Gastroesophageal sphincter (tissue), 4 donors: ENCODE data around the gene PDE3A. TPM values are rescaled to one million over a fixed set of nuclear protein-coding genes. Genes with fewer than 3 reads are reported as not detected.

Experiments
- ATAC-seq: fragments of 150-250 bp; one replicate; pipeline ENCODE4 v1.9.1; 2016; ENCODE audit warnings: mild to moderate bottlenecking, moderate library complexity
- H3K27ac ChIP-seq, 4 donors: fragments of 200-600 bp; sonication (generic) in 3 of 4; 1 replicate in 3 of 4; 2 replicates in 1 of 4; pipeline ENCODE4 v1.5.1; 2016 to 2019
- H3K27me3 ChIP-seq: fragments of 200-600 bp; sonication (generic); one replicate; pipeline ENCODE4 v1.5.1; 2019
- H3K36me3 ChIP-seq, 2 donors: fragments of 200-600 bp; sonication (generic); one replicate each; pipeline ENCODE4 v1.5.1; 2019; ENCODE audit warnings: control low read depth in 1 of 2
- H3K4me1 ChIP-seq, 3 donors: fragments of 200-600 bp; sonication (generic); 1 replicate in 2 of 3; 2 replicates in 1 of 3; pipeline ENCODE4 v1.5.1; 2016 to 2019; ENCODE audit warnings: control low read depth in 2 of 3
- H3K4me3 ChIP-seq, 2 donors: fragments of 200-600 bp; sonication (generic); one replicate each; pipeline ENCODE4 v1.5.1; 2019; ENCODE audit warnings: mild to moderate bottlenecking in 1 of 2, moderate library complexity in 1 of 2
- H3K9me3 ChIP-seq, 3 donors: fragments of 200-600 bp; sonication (generic); one replicate each; pipeline ENCODE4 v1.5.1; 2017 to 2019; ENCODE audit warnings: control low read depth in 2 of 3
- CTCF ChIP-seq, 4 experiments: fragments of 200-600 bp in 2 of 4; fragments of 450-650 bp in 2 of 4; sonication (generic) in 1 of 4; IDR thresholded peaks; one replicate each; pipeline ENCODE4 v1.5.1; 2017 to 2019; ENCODE audit warnings: antibody characterized with exemption in 4 of 4, mild to moderate bottlenecking in 2 of 4, moderate library complexity in 2 of 4
- EP300 ChIP-seq: sonication (generic); formaldehyde crosslinking; IDR thresholded peaks from one replicate; pipeline ENCODE4 v1.6.1; 2017; ENCODE audit warnings: antibody characterized with exemption, mild to moderate bottlenecking
- POLR2A ChIP-seq, 2 donors: fragments of 450-650 bp; IDR thresholded peaks; one replicate each; pipeline ENCODE4 v1.6.1; 2017; ENCODE audit warnings: antibody characterized with exemption in 2 of 2, mild to moderate bottlenecking in 2 of 2, moderate library complexity in 1 of 2
- POLR2AphosphoS5 ChIP-seq: sonication (generic); formaldehyde crosslinking; IDR thresholded peaks from one replicate; pipeline ENCODE4 v1.6.1; 2017; ENCODE audit warnings: antibody characterized with exemption
- WGBS, 2 donors: methylation state at CpG; one replicate each; pipeline ENCODE4 v1.1.5; 2018; ENCODE audit warnings: low coverage in 1 of 2; 5-methylcytosine and 5-hydroxymethylcytosine counted together
- total RNA-seq, 4 donors: library from RNA; depleted of rRNA; stranded (reverse); fragments of >200 nt; gene quantifications; one replicate each; pipeline ENCODE4 v1.1.0, GENCODE V29; 2016

Gene PDE3A
- total RNA-seq, 4 donors from 2014 or later: 104 to 194 (median 139) TPM

DNA sequence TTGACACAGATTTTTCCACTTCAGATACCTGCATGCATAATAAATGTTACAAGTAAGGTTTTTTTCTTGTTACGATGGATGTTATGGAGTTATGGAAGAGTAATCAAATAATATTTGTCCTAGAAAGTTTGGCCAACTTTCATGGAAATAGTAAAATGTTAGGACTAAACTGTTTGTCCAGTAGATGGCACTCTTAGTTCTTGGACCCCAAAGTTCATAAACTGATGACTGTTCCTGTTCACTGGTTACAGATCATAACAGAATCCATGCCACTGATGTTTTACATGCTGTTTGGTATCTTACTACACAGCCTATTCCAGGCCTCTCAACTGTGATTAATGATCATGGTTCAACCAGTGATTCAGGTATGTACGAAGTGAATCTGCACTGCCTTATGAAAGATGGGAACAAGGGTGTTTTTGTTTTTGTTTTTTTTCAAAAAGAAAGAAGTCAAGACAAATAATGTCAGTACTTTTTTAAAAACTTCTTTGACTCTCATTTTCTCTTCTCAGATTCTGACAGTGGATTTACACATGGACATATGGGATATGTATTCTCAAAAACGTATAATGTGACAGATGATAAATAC lies 278.0 kb downstream of the PDE3A start:
- no peaks in the 10 kb centered on the region for H3K9me3 ChIP-seq
- no peaks in the 10 kb centered on the region for H3K27me3 ChIP-seq
- H3K36me3 ChIP-seq: peaks cover 0 to 35% of the 10 kb centered on the region in 2 donors
- no peak overlapping the region for H3K4me3 ChIP-seq
- H3K27ac ChIP-seq: peak overlapping the region in 1 of 4 donors; percentile 21
- peaks cover 0 to 24% (median 0%) of the 10 kb centered on the region in 3 donors for H3K4me1 ChIP-seq
- 33 to 43% methylated on average over 3 of the region's 3 CpGs for whole genome bisulfite sequencing, 2 donors
- peak; percentile 35 to 61 (median 48) for TF ChIP-seq CTCF (IDR thresholded peaks at IDR 0.05)
- no peak for TF ChIP-seq EP300
- TF ChIP-seq POLR2AphosphoS5: peak; percentile 8
- ATAC-seq: peak; percentile 31

- WGBS, 2 donors: 74 to 100% methylated on average over 1 to 2 of the region's 2 CpGs
- ATAC-seq: no peak
- Histone ChIP-seq H3K36me3 (peaks cover 0 to 77% of the 10 kb centered on the region in 2 donors), H3K27me3 (no peaks in the 10 kb centered on the region), H3K27ac (no peak overlapping the region), H3K4me1 (peaks cover 0 to 4% (median 0%) of the 10 kb centered on the region in 3 donors), H3K4me3 (no peak overlapping the region), H3K9me3 (no peaks in the 10 kb centered on the region)
- TF ChIP-seq CTCF (IDR thresholded peaks at IDR 0.05): no peak
- no peak for TF ChIP-seq EP300
- TF ChIP-seq POLR2AphosphoS5: no peak
- TF ChIP-seq POLR2A (IDR thresholded peaks at IDR 0.05): no peak
Observed at GRCh38 chr12:20653871-20654270, 285.5 kb downstream of the PDE3A start.

DNA sequence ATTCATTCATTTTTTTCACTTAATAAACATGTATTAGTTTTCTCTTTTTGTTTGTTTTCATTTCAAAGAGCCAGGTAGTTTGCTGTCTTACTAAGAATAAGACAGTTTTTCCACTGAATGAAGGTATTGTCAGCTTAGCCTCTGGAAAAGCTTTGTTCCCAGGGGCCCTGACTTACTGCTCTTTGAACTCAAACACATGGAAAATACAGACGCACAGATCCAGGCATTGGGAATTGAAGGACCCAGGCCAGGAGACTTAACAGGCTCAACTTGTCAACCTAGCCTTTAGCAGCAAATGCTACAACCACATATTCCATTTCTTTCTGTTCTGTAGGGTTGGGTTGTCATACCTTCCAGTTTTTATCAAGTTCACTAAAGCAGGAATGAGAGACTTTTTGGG lies 288.3 kb downstream of the PDE3A start:
- peaks cover 0 to 4% (median 0%) of the 10 kb centered on the region in 3 donors for H3K4me1 ChIP-seq
- H3K36me3 ChIP-seq: peaks cover 0 to 80% of the 10 kb centered on the region in 2 donors
- peaks cover 0 to 11% (median 0%) of the 10 kb centered on the region in 3 donors for H3K9me3 ChIP-seq
- no peak for ATAC-seq
- H3K27ac ChIP-seq: no peak overlapping the region
- no peak overlapping the region for H3K4me3 ChIP-seq
- no peak for TF ChIP-seq POLR2AphosphoS5
- 13 to 23% methylated on average over 1 of the region's 1 CpG for WGBS, 2 donors
- no peaks in the 10 kb centered on the region for H3K27me3 ChIP-seq

GRCh38 chr12:20657496-20657895 lies 289.2 kb downstream of the PDE3A start:
- WGBS, 2 donors: 84 to 88% methylated on average over 2 of the region's 2 CpGs
- TF ChIP-seq CTCF (IDR thresholded peaks at IDR 0.05) (no peak), EP300 (no peak), POLR2AphosphoS5 (no peak), POLR2A (IDR thresholded peaks at IDR 0.05) (no peak)
- Histone ChIP-seq H3K4me1 (peaks cover 0 to 4% (median 0%) of the 10 kb centered on the region in 3 donors), H3K27ac (no peak overlapping the region), H3K27me3 (no peaks in the 10 kb centered on the region), H3K9me3 (peaks cover 0 to 11% (median 0%) of the 10 kb centered on the region in 3 donors), H3K4me3 (no peak overlapping the region), H3K36me3 (peaks cover 0 to 89% of the 10 kb centered on the region in 2 donors)
- no peak for ATAC-seq

DNA sequence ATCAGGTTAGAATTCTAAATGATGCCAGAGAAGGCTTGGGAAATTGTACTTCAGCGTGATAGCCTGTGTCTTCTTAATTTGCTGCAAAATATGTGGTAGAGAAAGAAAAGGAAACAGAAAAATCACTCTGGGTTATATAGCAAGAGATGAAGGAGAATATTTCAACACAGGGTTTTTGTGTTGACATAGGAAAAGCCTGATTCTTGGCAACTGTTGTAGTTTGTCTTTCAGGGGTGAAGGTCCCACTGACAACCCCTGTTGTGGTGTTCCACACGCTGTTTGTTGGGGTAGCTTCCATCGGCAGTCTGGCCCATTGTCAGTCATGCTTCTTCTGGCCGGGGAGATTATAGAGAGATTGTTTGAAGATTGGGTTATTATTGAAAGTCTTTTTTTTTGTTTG lies 313.0 kb downstream of the PDE3A start:
- ATAC-seq: no peak
- no peak for TF ChIP-seq EP300
- TF ChIP-seq POLR2AphosphoS5: no peak
- no peak for TF ChIP-seq CTCF (IDR thresholded peaks at IDR 0.05)
- TF ChIP-seq POLR2A (IDR thresholded peaks at IDR 0.05): no peak
- peaks cover 0 to 6% (median 0%) of the 10 kb centered on the region in 3 donors for H3K9me3 ChIP-seq
- H3K4me3 ChIP-seq: no peak overlapping the region
- H3K27me3 ChIP-seq: no peaks in the 10 kb centered on the region
- H3K4me1 ChIP-seq: no peaks in the 10 kb centered on the region
- H3K27ac ChIP-seq: no peak overlapping the region
- peaks cover 0 to 44% of the 10 kb centered on the region in 2 donors for H3K36me3 ChIP-seq
- 90 to 93% methylated on average over 4 of the region's 4 CpGs for WGBS, 2 donors
